Measurements from ENCODE around the gene ICOS.

DNA sequence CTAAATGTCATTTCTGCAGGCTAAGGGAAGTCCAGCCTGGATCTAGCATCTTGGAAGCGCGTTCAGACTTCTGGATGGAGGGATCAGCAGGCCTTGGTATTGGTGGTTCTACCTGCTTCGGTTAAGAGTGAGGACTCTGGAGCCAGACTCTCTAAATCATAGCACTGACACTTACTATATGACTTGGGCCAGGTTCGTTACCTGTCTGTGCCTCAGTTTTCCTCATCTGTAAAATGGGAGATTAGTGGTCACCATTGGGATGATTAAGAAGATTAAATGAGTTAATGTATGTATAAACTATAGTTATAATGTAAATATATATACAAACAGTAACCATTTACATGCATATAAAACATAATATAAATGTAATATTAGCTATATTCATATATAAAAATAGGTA, 995 bp upstream of the ICOS start:
- TF ChIP-seq, protein P1, sequence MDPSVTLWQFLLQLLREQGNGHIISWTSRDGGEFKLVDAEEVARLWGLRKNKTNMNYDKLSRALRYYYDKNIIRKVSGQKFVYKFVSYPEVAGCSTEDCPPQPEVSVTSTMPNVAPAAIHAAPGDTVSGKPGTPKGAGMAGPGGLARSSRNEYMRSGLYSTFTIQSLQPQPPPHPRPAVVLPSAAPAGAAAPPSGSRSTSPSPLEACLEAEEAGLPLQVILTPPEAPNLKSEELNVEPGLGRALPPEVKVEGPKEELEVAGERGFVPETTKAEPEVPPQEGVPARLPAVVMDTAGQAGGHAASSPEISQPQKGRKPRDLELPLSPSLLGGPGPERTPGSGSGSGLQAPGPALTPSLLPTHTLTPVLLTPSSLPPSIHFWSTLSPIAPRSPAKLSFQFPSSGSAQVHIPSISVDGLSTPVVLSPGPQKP (IDR thresholded peaks at IDR 0.05; ENCODE audit: low read depth, low read length): no peak
- no peak for TF ChIP-seq SREBF1 (IDR thresholded peaks at IDR 0.05; ENCODE audit: low read length)
- TF ChIP-seq RAD21 (IDR thresholded peaks at IDR 0.05; ENCODE audit: insufficient read depth, low read depth, low read length): no peak
- TF ChIP-seq EZH2 (IDR thresholded peaks at IDR 0.05; ENCODE audit: borderline replicate concordance, control insufficient read depth, low read depth, low read length): no peak
- no peak for TF ChIP-seq ZNF274 (IDR thresholded peaks at IDR 0.05; ENCODE audit: insufficient read depth, insufficient read length)
- no peak for TF ChIP-seq SKIL (IDR thresholded peaks at IDR 0.05; ENCODE audit: low read depth, poor library complexity, severe bottlenecking)
- no peak for TF ChIP-seq NR2C2 (IDR thresholded peaks at IDR 0.05; ENCODE audit: borderline replicate concordance, control insufficient read depth, insufficient read length, low read depth)
- TF ChIP-seq, protein P2, sequence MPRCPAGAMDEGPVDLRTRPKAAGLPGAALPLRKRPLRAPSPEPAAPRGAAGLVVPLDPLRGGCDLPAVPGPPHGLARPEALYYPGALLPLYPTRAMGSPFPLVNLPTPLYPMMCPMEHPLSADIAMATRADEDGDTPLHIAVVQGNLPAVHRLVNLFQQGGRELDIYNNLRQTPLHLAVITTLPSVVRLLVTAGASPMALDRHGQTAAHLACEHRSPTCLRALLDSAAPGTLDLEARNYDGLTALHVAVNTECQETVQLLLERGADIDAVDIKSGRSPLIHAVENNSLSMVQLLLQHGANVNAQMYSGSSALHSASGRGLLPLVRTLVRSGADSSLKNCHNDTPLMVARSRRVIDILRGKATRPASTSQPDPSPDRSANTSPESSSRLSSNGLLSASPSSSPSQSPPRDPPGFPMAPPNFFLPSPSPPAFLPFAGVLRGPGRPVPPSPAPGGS (IDR thresholded peaks at IDR 0.05; ENCODE audit: borderline replicate concordance, insufficient read depth, low read depth, low read length, poor library complexity, severe bottlenecking): no peak
- TF ChIP-seq CTCF (IDR thresholded peaks at IDR 0.05 in 2 of 3, conservative IDR thresholded peaks at IDR 0.05 in 1 of 3; ENCODE audit: control insufficient read depth in 2 of 3, extremely low read depth in 1 of 3, insufficient read depth in 1 of 3, low read depth in 3 of 3, low read length in 3 of 3): no peak

Data from GM12878 (cell line).